HepG2 (cell line): Measurements from ENCODE around the gene ACYP2. TPM values are rescaled to one million over a fixed set of nuclear protein-coding genes. Genes with fewer than 3 reads are reported as not detected.

Experiments
- AKAP8 ChIP-seq: sonication (generic); formaldehyde crosslinking; IDR thresholded peaks from 2 replicates; pipeline ENCODE4 v1.5.1; 2020; ENCODE audit warnings: mild to moderate bottlenecking, missing genetic modification reagents
- CENPT ChIP-seq: sonication (generic); formaldehyde crosslinking; IDR thresholded peaks from 2 replicates; pipeline ENCODE4 v1.8.0; 2022; ENCODE audit warnings: low read depth, mild to moderate bottlenecking, moderate library complexity, missing genetic modification reagents
- EED ChIP-seq: sonication (generic); formaldehyde crosslinking; IDR thresholded peaks from 2 replicates; pipeline ENCODE4 v1.5.0; 2020; ENCODE audit warnings: mild to moderate bottlenecking, missing genetic modification reagents
- EP300 ChIP-seq, 3 experiments: sonication (generic) in 1 of 3; formaldehyde crosslinking in 1 of 3; IDR thresholded peaks; 2 replicates each; pipeline versions ENCODE4 v1.5.1 to v1.6.1; 2011 to 2020; ENCODE audit warnings: low read depth in 2 of 3, low read length in 2 of 3, borderline replicate concordance in 1 of 3, improper control_type of control experiment in 1 of 3, mild to moderate bottlenecking in 1 of 3, missing genetic modification reagents in 1 of 3, moderate library complexity in 1 of 3
- ONECUT2 ChIP-seq: sonication (generic); formaldehyde crosslinking; IDR thresholded peaks from 2 replicates; pipeline ENCODE4 v1.4.0; 2020; ENCODE audit warnings: missing genetic modification reagents
- TAF1 ChIP-seq: sonication (generic); formaldehyde crosslinking; IDR thresholded peaks from 2 replicates; pipeline ENCODE4 v1.4.0; 2020; ENCODE audit warnings: missing genetic modification reagents
- TBP ChIP-seq: sonication (generic); formaldehyde crosslinking; IDR thresholded peaks from 2 replicates; pipeline ENCODE4 v1.5.0; 2020; ENCODE audit warnings: missing genetic modification reagents
- XBP1 ChIP-seq: sonication (generic); formaldehyde crosslinking; IDR thresholded peaks from 2 replicates; pipeline ENCODE4 v1.5.0; 2020; ENCODE audit warnings: missing genetic modification reagents
- ZC3H4 ChIP-seq: sonication (generic); formaldehyde crosslinking; IDR thresholded peaks from 2 replicates; pipeline ENCODE4 v1.4.0; 2020; ENCODE audit warnings: missing genetic modification reagents, borderline replicate concordance
- ZNF263 ChIP-seq: sonication (generic); formaldehyde crosslinking; IDR thresholded peaks from 2 replicates; pipeline ENCODE4 v1.4.0; 2020; ENCODE audit warnings: missing genetic modification reagents
- ZNF724P ChIP-seq: sonication (generic); formaldehyde crosslinking; IDR thresholded peaks from 2 replicates; pipeline ENCODE4 v1.8.0; 2022; ENCODE audit warnings: missing genetic modification reagents, borderline replicate concordance
- ZSCAN29 ChIP-seq: sonication (generic); formaldehyde crosslinking; conservative IDR thresholded peaks from 2 replicates; pipeline ENCODE4 v1.4.0; 2020; ENCODE audit warnings: mild to moderate bottlenecking, missing genetic modification reagents
- ZSCAN31 ChIP-seq: sonication (generic); formaldehyde crosslinking; IDR thresholded peaks from 2 replicates; pipeline ENCODE4 v1.5.0; 2020; ENCODE audit warnings: low read depth, mild to moderate bottlenecking, missing genetic modification reagents
- polyA plus RNA-seq, 8 experiments: library from polyadenylated mRNA; depleted of rRNA in 3 of 8; stranded (reverse) in 7 of 8; unstranded in 1 of 8; fragments of >200 nt; fragmentation: Illumina TruSeq in 4 of 8; extraction: Trizol in 4 of 8; gene quantifications; 2 replicates each; pipeline versions ENCODE4 v1.2.1 to v1.2.3, GENCODE V29; 2011 to 2016; ENCODE audit warnings: low read depth in 4 of 8, missing spikeins in 1 of 8, mixed read lengths in 1 of 8; ENCODE audit not compliant: insufficient read depth in 1 of 8
- total RNA-seq, 5 experiments: library from RNA; depleted of rRNA; stranded (reverse); fragments of >200 nt; fragmentation: Illumina TruSeq; extraction: Trizol; gene quantifications; 2 replicates each; pipeline ENCODE4 v1.2.3, GENCODE V29; 2016; ENCODE audit warnings: low read depth in 1 of 5
- TF ChIP-seq, protein P1 (sequence below): sonication (generic); formaldehyde crosslinking; IDR thresholded peaks from 2 replicates; pipeline ENCODE4 v1.4.0; 2020; ENCODE audit warnings: missing genetic modification reagents, mild to moderate bottlenecking, borderline replicate concordance
- TF ChIP-seq, protein P2 (sequence below): sonication (generic); formaldehyde crosslinking; IDR thresholded peaks from 2 replicates; pipeline ENCODE4 v1.4.0; 2020; ENCODE audit warnings: missing genetic modification reagents, borderline replicate concordance
- TF ChIP-seq, protein P3 (sequence below): sonication (generic); formaldehyde crosslinking; IDR thresholded peaks from 2 replicates; pipeline ENCODE4 v1.8.1; 2023; ENCODE audit warnings: mild to moderate bottlenecking, inconsistent platforms, moderate library complexity, missing genetic modification reagents, borderline replicate concordance
- TF ChIP-seq, protein P4 (sequence below): sonication (generic); formaldehyde crosslinking; IDR thresholded peaks from 2 replicates; pipeline ENCODE4 v1.5.1; 2020; ENCODE audit warnings: missing genetic modification reagents, mild to moderate bottlenecking, borderline replicate concordance
- TF ChIP-seq, protein P5 (sequence below): sonication (generic); formaldehyde crosslinking; IDR thresholded peaks from 2 replicates; pipeline ENCODE4 v1.8.0; 2022; ENCODE audit warnings: mild to moderate bottlenecking, missing genetic modification reagents; ENCODE audit not compliant: insufficient replicate concordance

ACYP2 gene
- total and polyA plus RNA-seq, 2 of the 13 experiments (the other 11 are each of a cell fraction or from before 2014, with no cell fraction given) = 12.3 to 12.7 TPM

DNA sequence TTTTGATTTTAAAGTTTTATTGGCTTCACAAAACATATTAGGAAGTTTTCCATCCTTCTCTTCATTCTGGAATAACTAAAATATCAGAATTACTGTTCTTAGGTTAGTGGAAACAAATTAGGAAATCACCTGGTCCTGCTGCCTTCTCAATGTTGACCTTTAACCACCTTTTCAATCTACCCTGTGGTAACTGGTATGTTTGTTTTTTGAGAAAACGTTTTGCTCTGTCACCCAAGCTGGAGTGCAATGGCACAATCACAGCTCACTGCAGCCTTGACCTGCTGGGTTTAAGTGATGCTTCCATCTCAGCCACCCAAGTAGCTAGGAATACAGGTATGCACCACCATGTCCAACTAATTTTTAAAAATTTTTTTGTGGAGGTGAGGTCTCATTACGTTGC, 28.4 kb downstream of the ACYP2 start (continued):
- TF ChIP-seq, protein P1, sequence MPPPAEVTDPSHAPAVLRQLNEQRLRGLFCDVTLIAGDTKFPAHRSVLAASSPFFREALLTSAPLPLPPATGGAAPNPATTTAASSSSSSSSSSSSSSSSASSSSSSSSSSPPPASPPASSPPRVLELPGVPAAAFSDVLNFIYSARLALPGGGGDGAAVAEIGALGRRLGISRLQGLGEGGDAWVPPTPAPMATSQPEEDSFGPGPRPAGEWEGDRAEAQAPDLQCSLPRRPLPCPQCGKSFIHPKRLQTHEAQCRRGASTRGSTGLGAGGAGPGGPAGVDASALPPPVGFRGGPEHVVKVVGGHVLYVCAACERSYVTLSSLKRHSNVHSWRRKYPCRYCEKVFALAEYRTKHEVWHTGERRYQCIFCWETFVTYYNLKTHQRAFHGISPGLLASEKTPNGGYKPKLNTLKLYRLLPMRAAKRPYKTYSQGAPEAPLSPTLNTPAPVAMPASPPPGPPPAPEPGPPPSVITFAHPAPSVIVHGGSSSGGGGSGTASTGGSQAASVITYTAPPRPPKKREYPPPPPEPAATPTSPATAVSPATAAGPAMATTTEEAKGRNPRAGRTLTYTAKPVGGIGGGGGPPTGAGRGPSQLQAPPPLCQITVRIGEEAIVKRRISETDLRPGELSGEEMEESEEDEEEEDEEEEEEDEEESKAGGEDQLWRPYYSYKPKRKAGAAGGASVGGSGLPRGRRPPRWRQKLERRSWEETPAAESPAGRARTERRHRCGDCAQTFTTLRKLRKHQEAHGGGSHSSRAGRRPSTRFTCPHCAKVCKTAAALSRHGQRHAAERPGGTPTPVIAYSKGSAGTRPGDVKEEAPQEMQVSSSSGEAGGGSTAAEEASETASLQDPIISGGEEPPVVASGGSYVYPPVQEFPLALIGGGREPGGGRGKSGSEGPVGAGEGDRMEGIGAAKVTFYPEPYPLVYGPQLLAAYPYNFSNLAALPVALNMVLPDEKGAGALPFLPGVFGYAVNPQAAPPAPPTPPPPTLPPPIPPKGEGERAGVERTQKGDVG (CRISPR knock-in tag) = no peak
- TF ChIP-seq, protein P2, sequence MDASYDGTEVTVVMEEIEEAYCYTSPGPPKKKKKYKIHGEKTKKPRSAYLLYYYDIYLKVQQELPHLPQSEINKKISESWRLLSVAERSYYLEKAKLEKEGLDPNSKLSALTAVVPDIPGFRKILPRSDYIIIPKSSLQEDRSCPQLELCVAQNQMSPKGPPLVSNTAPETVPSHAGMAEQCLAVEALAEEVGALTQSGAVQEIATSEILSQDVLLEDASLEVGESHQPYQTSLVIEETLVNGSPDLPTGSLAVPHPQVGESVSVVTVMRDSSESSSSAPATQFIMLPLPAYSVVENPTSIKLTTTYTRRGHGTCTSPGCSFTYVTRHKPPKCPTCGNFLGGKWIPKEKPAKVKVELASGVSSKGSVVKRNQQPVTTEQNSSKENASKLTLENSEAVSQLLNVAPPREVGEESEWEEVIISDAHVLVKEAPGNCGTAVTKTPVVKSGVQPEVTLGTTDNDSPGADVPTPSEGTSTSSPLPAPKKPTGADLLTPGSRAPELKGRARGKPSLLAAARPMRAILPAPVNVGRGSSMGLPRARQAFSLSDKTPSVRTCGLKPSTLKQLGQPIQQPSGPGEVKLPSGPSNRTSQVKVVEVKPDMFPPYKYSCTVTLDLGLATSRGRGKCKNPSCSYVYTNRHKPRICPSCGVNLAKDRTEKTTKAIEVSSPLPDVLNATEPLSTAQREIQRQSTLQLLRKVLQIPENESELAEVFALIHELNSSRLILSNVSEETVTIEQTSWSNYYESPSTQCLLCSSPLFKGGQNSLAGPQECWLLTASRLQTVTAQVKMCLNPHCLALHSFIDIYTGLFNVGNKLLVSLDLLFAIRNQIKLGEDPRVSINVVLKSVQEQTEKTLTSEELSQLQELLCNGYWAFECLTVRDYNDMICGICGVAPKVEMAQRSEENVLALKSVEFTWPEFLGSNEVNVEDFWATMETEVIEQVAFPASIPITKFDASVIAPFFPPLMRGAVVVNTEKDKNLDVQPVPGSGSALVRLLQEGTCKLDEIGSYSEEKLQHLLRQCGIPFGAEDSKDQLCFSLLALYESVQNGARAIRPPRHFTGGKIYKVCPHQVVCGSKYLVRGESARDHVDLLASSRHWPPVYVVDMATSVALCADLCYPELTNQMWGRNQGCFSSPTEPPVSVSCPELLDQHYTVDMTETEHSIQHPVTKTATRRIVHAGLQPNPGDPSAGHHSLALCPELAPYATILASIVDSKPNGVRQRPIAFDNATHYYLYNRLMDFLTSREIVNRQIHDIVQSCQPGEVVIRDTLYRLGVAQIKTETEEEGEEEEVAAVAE = no peak
- TF ChIP-seq ZC3H4 (CRISPR knock-in tag) (no peak), EED (CRISPR knock-in tag) (no peak), CENPT (no peak), TBP (no peak), ONECUT2 (CRISPR knock-in tag) (no peak), AKAP8 (CRISPR knock-in tag) (no peak), XBP1 (no peak), ZSCAN31 (CRISPR knock-in tag) (no peak), TAF1 (no peak), EP300 (IDR thresholded peaks at IDR 0.05; ENCODE audit: low read depth in 2 of 2, low read length in 2 of 2) (peak in 1 of 2 experiments; percentile 73; a peak in 2 of 4 replicates), EP300 (CRISPR knock-in tag; IDR thresholded peaks at IDR 0.05; ENCODE audit: borderline replicate concordance) (peak; percentile 48; the same call in 1 of the 2 replicates), ZNF263 (no peak), ZNF724P (no peak), ZSCAN29 (CRISPR knock-in tag) (no peak)
- TF ChIP-seq, protein P3, sequence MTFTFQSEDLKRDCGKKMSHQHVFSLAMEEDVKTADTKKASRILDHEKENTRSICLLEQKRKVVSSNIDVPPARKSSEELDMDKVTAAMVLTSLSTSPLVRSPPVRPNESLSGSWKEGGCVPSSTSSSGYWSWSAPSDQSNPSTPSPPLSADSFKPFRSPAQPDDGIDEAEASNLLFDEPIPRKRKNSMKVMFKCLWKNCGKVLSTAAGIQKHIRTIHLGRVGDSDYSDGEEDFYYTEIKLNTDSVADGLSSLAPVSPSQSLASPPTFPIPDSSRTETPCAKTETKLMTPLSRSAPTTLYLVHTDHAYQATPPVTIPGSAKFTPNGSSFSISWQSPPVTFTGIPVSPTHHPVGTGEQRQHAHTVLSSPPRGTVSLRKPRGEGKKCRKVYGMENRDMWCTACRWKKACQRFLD (CRISPR knock-in tag) = no peak
- TF ChIP-seq, protein P4, sequence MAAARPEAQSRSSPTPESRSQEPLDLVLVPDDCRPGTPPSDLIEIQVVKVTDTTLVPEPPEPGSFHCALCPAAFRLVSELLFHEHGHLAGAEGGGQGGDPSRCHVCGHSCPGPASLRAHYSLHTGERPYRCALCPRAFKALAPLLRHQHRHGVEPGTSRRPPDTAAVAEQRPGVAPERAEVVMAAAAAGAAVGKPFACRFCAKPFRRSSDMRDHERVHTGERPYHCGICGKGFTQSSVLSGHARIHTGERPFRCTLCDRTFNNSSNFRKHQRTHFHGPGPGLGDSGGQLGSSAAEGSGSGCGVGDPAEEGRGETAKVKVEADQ (CRISPR knock-in tag) = peak; percentile 91; the same call in 1 of the 2 replicates
- TF ChIP-seq, protein P5, sequence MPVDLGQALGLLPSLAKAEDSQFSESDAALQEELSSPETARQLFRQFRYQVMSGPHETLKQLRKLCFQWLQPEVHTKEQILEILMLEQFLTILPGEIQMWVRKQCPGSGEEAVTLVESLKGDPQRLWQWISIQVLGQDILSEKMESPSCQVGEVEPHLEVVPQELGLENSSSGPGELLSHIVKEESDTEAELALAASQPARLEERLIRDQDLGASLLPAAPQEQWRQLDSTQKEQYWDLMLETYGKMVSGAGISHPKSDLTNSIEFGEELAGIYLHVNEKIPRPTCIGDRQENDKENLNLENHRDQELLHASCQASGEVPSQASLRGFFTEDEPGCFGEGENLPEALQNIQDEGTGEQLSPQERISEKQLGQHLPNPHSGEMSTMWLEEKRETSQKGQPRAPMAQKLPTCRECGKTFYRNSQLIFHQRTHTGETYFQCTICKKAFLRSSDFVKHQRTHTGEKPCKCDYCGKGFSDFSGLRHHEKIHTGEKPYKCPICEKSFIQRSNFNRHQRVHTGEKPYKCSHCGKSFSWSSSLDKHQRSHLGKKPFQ (CRISPR knock-in tag) = no peak
